HepG2 (cell line): ENCODE measurements around the gene ARHGEF39. TPM values are rescaled to one million over a fixed set of nuclear protein-coding genes. Genes with fewer than 3 reads are reported as not detected.

Source experiments
- ATAC-seq: fragments of 200-7000 bp; cut with Tn5 transposase; 3 replicates; pipeline ENCODE4 v1.9.1; 2020; ENCODE audit warnings: mild to moderate bottlenecking, moderate library complexity
- BruUV-seq: library from RNA; stranded (reverse); fragments of 400-500 nt; replicated peaks from 2 replicates; lab custom pipeline; 2021; lab: Mats Ljungman, UMichigan
- CTCF ChIA-PET: fragments of 300-600 bp; formaldehyde crosslinking; extraction: SDS; loops from one replicate; lab custom pipeline; 2021; ENCODE audit warnings: low total read pairs, inconsistent platforms, low intra/inter-chr PET ratio; lab: Yijun Ruan, JAX
- POLR2A ChIA-PET: fragments of 350-600 bp; sonication (Branson Sonifier 250); formaldehyde crosslinking; loops from one replicate; lab custom pipeline; 2020; ENCODE audit warnings: antibody characterized with exemption, inconsistent platforms; lab: Yijun Ruan, JAX
- DNase-seq: peaks from one replicate; pipeline ENCODE4 v3.0.0-alpha.2; 2015; ENCODE audit warnings: low spot score
- FAIRE-seq: peaks from 3 replicates; lab custom pipeline; 2011; peaks lifted over from hg19 to GRCh38; lab: Jason Lieb, UNC
- H2AFZ ChIP-seq: one replicate; pipeline ENCODE4 v1.6.1; 2011; ENCODE audit warnings: low read length, inconsistent platforms
- H3K27ac ChIP-seq: fragments of 300-600 bp; 3 replicates; pipeline ENCODE4 v1.8.0; 2011; ENCODE audit warnings: mixed run types, mild to moderate bottlenecking, mixed read lengths, low read length, inconsistent platforms; ENCODE audit not compliant: insufficient read depth; ENCODE audit errors: extremely low read length
- H3K27me3 ChIP-seq, 2 experiments: fragments of 200-600 bp in 1 of 2; 2 replicates in 1 of 2; 3 replicates in 1 of 2; pipeline versions ENCODE4 v1.6.0 to v1.8.0; 2011; ENCODE audit warnings: low read length in 2 of 2, mild to moderate bottlenecking in 2 of 2, moderate library complexity in 2 of 2, inconsistent platforms in 1 of 2; ENCODE audit not compliant: insufficient read depth in 2 of 2, control insufficient read depth in 1 of 2
- H3K36me3 ChIP-seq, 2 experiments: fragments of 200-600 bp in 1 of 2; replicated peaks in 1 of 2; 2 replicates in 1 of 2; 3 replicates in 1 of 2; pipeline versions ENCODE4 v1.5.1 to v1.8.0; 2011; ENCODE audit warnings: low read length in 2 of 2, inconsistent platforms in 1 of 2; ENCODE audit not compliant: insufficient read depth in 2 of 2, control insufficient read depth in 1 of 2
- H3K4me1 ChIP-seq: 2 replicates; pipeline ENCODE4 v1.5.1; 2012; ENCODE audit warnings: low read length, inconsistent platforms; ENCODE audit not compliant: insufficient read depth
- H3K4me2 ChIP-seq: 2 replicates; pipeline ENCODE4 v1.6.0; 2011; ENCODE audit warnings: low read depth, low read length, inconsistent platforms
- H3K4me3 ChIP-seq, 3 experiments: fragments of 200-600 bp in 1 of 3; sonication (generic), shearing (Covaris generic) in 1 of 3; replicated peaks in 1 of 3; 2 replicates each; pipeline ENCODE4 v1.5.1; 2011 to 2016; ENCODE audit warnings: low read length in 3 of 3, inconsistent platforms in 2 of 3, low read depth in 2 of 3, mild to moderate bottlenecking in 2 of 3, control low read depth in 1 of 3, mixed read lengths in 1 of 3; ENCODE audit not compliant: insufficient read depth in 1 of 3
- H3K79me2 ChIP-seq: one replicate; pipeline ENCODE4 v1.6.1; 2011; ENCODE audit warnings: low read length, inconsistent platforms; ENCODE audit not compliant: insufficient read depth
- H3K9ac ChIP-seq: 2 replicates; pipeline ENCODE4 v1.6.0; 2011; ENCODE audit warnings: mild to moderate bottlenecking, low read depth, low read length, inconsistent platforms; ENCODE audit not compliant: insufficient read depth
- H3K9me3 ChIP-seq: 2 replicates; pipeline ENCODE4 v1.5.1; 2012; ENCODE audit warnings: mild to moderate bottlenecking, low read length
- H4K20me1 ChIP-seq: 2 replicates; pipeline ENCODE4 v1.6.0; 2011; ENCODE audit warnings: inconsistent platforms, mild to moderate bottlenecking, low read length, moderate library complexity; ENCODE audit not compliant: insufficient read depth
- GRHL1 ChIP-seq: sonication (generic); formaldehyde crosslinking; conservative IDR thresholded peaks from 2 replicates; pipeline ENCODE4 v1.8.0; 2022; ENCODE audit warnings: missing genetic modification reagents
- KAT7 ChIP-seq: IDR thresholded peaks from 2 replicates; pipeline ENCODE4 v1.6.1; 2018; ENCODE audit warnings: borderline replicate concordance, missing compliant biosample characterization
- NR1H2 ChIP-seq: sonication (generic); formaldehyde crosslinking; IDR thresholded peaks from 2 replicates; pipeline ENCODE4 v1.8.1; 2022; ENCODE audit warnings: low read depth, missing genetic modification reagents, borderline replicate concordance
- NRL ChIP-seq: sonication (generic); formaldehyde crosslinking; IDR thresholded peaks from 2 replicates; pipeline ENCODE4 v1.5.0; 2020; ENCODE audit warnings: missing genetic modification reagents, mild to moderate bottlenecking, moderate library complexity, borderline replicate concordance
- PCBP1 ChIP-seq: fragments of 200-400 bp; formaldehyde crosslinking; IDR thresholded peaks from 2 replicates; pipeline ENCODE4 v1.6.1; 2017; ENCODE audit warnings: mild to moderate bottlenecking, low read depth, low read length, borderline replicate concordance
- RFXAP ChIP-seq: sonication (generic); formaldehyde crosslinking; IDR thresholded peaks from 2 replicates; pipeline ENCODE4 v1.4.0; 2020; ENCODE audit warnings: missing genetic modification reagents, borderline replicate concordance
- SMC3 ChIP-seq: IDR thresholded peaks from 2 replicates; pipeline ENCODE4 v1.6.1; 2011; ENCODE audit warnings: low read length, improper control_type of control experiment
- ZFP82 ChIP-seq: sonication (generic); formaldehyde crosslinking; IDR thresholded peaks from 2 replicates; pipeline ENCODE4 v1.5.1; 2020; ENCODE audit warnings: mild to moderate bottlenecking, missing genetic modification reagents, borderline replicate concordance
- ZKSCAN1 ChIP-seq: fragments of 150-350 bp; IDR thresholded peaks from 2 replicates; pipeline ENCODE4 v1.6.1; 2014; ENCODE audit warnings: low read length
- ZMYM2 ChIP-seq: sonication (generic); formaldehyde crosslinking; IDR thresholded peaks from 2 replicates; pipeline ENCODE4 v1.8.0; 2022; ENCODE audit warnings: mild to moderate bottlenecking, missing genetic modification reagents
- ZNF17 ChIP-seq: sonication (generic); formaldehyde crosslinking; IDR thresholded peaks from 2 replicates; pipeline ENCODE4 v1.5.0; 2020; ENCODE audit warnings: mild to moderate bottlenecking, missing genetic modification reagents
- ZNF263 ChIP-seq: sonication (generic); formaldehyde crosslinking; IDR thresholded peaks from 2 replicates; pipeline ENCODE4 v1.4.0; 2020; ENCODE audit warnings: missing genetic modification reagents
- ZNF3 ChIP-seq: IDR thresholded peaks from 2 replicates; pipeline ENCODE4 v1.7.0; 2017; ENCODE audit warnings: inconsistent platforms
- ZNF577 ChIP-seq: sonication (generic); formaldehyde crosslinking; IDR thresholded peaks from 2 replicates; pipeline ENCODE4 v1.4.0; 2020; ENCODE audit warnings: mild to moderate bottlenecking, low read depth, missing genetic modification reagents, borderline replicate concordance
- ZNF660 ChIP-seq: sonication (generic); formaldehyde crosslinking; IDR thresholded peaks from 2 replicates; pipeline ENCODE4 v1.5.1; 2020; ENCODE audit warnings: mild to moderate bottlenecking, low read depth, missing genetic modification reagents, borderline replicate concordance
- ZNF761 ChIP-seq: sonication (generic); formaldehyde crosslinking; conservative IDR thresholded peaks from 2 replicates; pipeline ENCODE4 v1.4.0; 2020; ENCODE audit warnings: mild to moderate bottlenecking, missing genetic modification reagents
- ZNF770 ChIP-seq: sonication (generic); formaldehyde crosslinking; IDR thresholded peaks from 2 replicates; pipeline ENCODE4 v1.5.0; 2020; ENCODE audit warnings: mild to moderate bottlenecking, missing genetic modification reagents
- ZNF776 ChIP-seq: sonication (generic); formaldehyde crosslinking; IDR thresholded peaks from 2 replicates; pipeline ENCODE4 v1.4.0; 2020; ENCODE audit warnings: mild to moderate bottlenecking, missing genetic modification reagents
- ZNF878 ChIP-seq: sonication (generic); formaldehyde crosslinking; IDR thresholded peaks from 2 replicates; pipeline ENCODE4 v1.8.1; 2023; ENCODE audit warnings: mild to moderate bottlenecking, missing genetic modification reagents, moderate library complexity
- ZNF891 ChIP-seq: sonication (generic); formaldehyde crosslinking; IDR thresholded peaks from 2 replicates; pipeline ENCODE4 v1.5.0; 2020; ENCODE audit warnings: mild to moderate bottlenecking, missing genetic modification reagents
- WGBS: methylation state at CpG from one replicate; pipeline ENCODE4 v1.1.6; 2017; ENCODE audit warnings: low lambda C conversion rate; 5-methylcytosine and 5-hydroxymethylcytosine counted together
- in situ Hi-C: cut with HindIII; loops from 2 replicates; pipeline ENCODE4 v1.10.0; 2017; ENCODE audit warnings: low pct_unique_long_range_greater_than_20kb; ENCODE audit not compliant: extremely low pct_ligation_motif_present
- intact Hi-C: fragments of 100-400 bp; cut with micrococcal nuclease; formaldehyde crosslinking; loops from one replicate; pipeline ENCODE4 v1.10.0; 2022; ENCODE audit not compliant: unreplicated experiment
- polyA plus RNA-seq, 8 experiments: library from polyadenylated mRNA; depleted of rRNA in 3 of 8; stranded (reverse) in 7 of 8; unstranded in 1 of 8; fragments of >200 nt; fragmentation: Illumina TruSeq in 4 of 8; extraction: Trizol in 4 of 8; gene quantifications; 2 replicates each; pipeline versions ENCODE4 v1.2.1 to v1.2.3, GENCODE V29; 2011 to 2016; ENCODE audit warnings: low read depth in 4 of 8, missing spikeins in 1 of 8, mixed read lengths in 1 of 8; ENCODE audit not compliant: insufficient read depth in 1 of 8
- total RNA-seq, 5 experiments: library from RNA; depleted of rRNA; stranded (reverse); fragments of >200 nt; fragmentation: Illumina TruSeq; extraction: Trizol; gene quantifications; 2 replicates each; pipeline ENCODE4 v1.2.3, GENCODE V29; 2016; ENCODE audit warnings: low read depth in 1 of 5

The ARHGEF39 gene
- total and polyA plus RNA-seq, 2 of the 13 experiments (the other 11 are each of a cell fraction or from before 2014, with no cell fraction given) = 11.2 to 12.3 TPM

- peak within 1 kb of the TSS; percentile 66 to 89 (median 85) for H3K4me3 ChIP-seq
- peak within 1 kb of the TSS; percentile 100 for H3K27ac ChIP-seq
- peak within 1 kb of the TSS; percentile 59 for H2AFZ ChIP-seq
- H4K20me1 ChIP-seq = no peaks in the 10 kb centered on the region
- ATAC-seq (peak; percentile 81), DNase-seq (peak; percentile 70), FAIRE-seq (no peak)
- no peaks in the 10 kb centered on the region for H3K9me3 ChIP-seq
- in situ Hi-C loops (loop anchor here (10.0 kb wide), 1 partner anchor 544 kb away; the partner anchor contains the start of gene ATOSB), intact Hi-C loops (loop anchor here (1.0 kb wide), 3 partner anchors 11 to 91 kb away; partner anchors contain the start of genes CREB3, GBA2, RGP1 and TLN1)
- peaks cover 6% of the 10 kb centered on the region for H3K79me2 ChIP-seq
- ChIA-PET POLR2A (interaction anchor here (0.7 to 6.3 kb wide), 16 partner anchors 11 to 497 kb away, joined by 3 to 68 read pairs (median 5); partner anchors contain the start of genes CREB3, GBA2, HINT2 and RGP1), CTCF (interaction anchor here (1.7 kb wide), 2 partner anchors 12 to 38 kb away, joined by 8 to 9 read pairs; no protein-coding TSS in a partner anchor)
- under 1% methylated on average over 21 of the region's 67 CpGs for WGBS
- peaks cover 71% of the 10 kb centered on the region for H3K4me1 ChIP-seq
- TSS peak; percentile 80 for BruUV-seq
- H3K36me3 ChIP-seq = peaks cover 8 to 9% of the 10 kb centered on the region in 2 experiments; a peak in 3 of 5 replicates
- H3K9ac ChIP-seq = peak within 1 kb of the TSS; percentile 98
- H3K4me2 ChIP-seq = peak within 1 kb of the TSS; percentile 82
- H3K27me3 ChIP-seq = no peaks in the 10 kb centered on the region; a peak in 2 of 5 replicates
- TF ChIP-seq NRL (CRISPR knock-in tag) (peak; percentile 33; the same call in 1 of the 2 replicates), ZNF17 (no peak), ZNF761 (CRISPR knock-in tag) (no peak), ZNF891 (CRISPR knock-in tag) (0 out of 2 replicates have a peak, but pooled peaks have one; percentile 28), ZNF770 (CRISPR knock-in tag) (0 out of 2 replicates have a peak, but pooled peaks have one; percentile 44), ZNF3 (CRISPR knock-in tag) (no peak), ZNF776 (CRISPR knock-in tag) (peak; percentile 94), PCBP1 (peak; percentile 67; the same call in 1 of the 2 replicates), KAT7 (CRISPR knock-in tag) (peak; percentile 70; the same call in 1 of the 2 replicates), GRHL1 (CRISPR knock-in tag) (no peak), ZNF263 (CRISPR knock-in tag) (0 out of 2 replicates have a peak, but pooled peaks have one; percentile 14), SMC3 (no peak; the same call in none of the 2 replicates), RFXAP (CRISPR knock-in tag) (0 out of 2 replicates have a peak, but pooled peaks have one; percentile 22), ZNF878 (no peak), ZFP82 (0 out of 2 replicates have a peak, but pooled peaks have one; percentile 12), NR1H2 (no peak; the same call in 1 of the 2 replicates), ZMYM2 (CRISPR knock-in tag) (peak; percentile 42; the same call in 1 of the 2 replicates), ZNF660 (CRISPR knock-in tag) (no peak), ZKSCAN1 (no peak), ZNF577 (CRISPR knock-in tag) (no peak)
These were observed 6.6 kb downstream of the ARHGEF39 start, which contains the start of gene CCDC107 for GRCh38 chr9:35658137-35658967. CCDC107 (plus strand) TSS chr9:35658292; CDS start chr9:35658380, 88 bp downstream.
